Esophagus (tissue), 2 donors: Measurements from ENCODE around the gene PTPRU. TPM values are rescaled to one million over a fixed set of nuclear protein-coding genes. Genes with fewer than 3 reads are reported as not detected.
A peak's percentile ranks its signal among the peaks of the same experiment; 100 is the strongest.
"Not testable (repeated sequence)": the region's sequence is repeated elsewhere in the genome, so short reads cannot be mapped to it uniquely, and the experiment has no call there.

Source experiments
- H3K27ac ChIP-seq, 2 donors: one replicate each; pipeline ENCODE4 v1.5.1; 2013; ENCODE audit warnings: low read depth in 2 of 2, mild to moderate bottlenecking in 2 of 2, inconsistent platforms in 1 of 2, low read length in 1 of 2, moderate library complexity in 1 of 2
- H3K27me3 ChIP-seq, 2 donors: one replicate each; pipeline ENCODE4 v1.6.1; 2013; ENCODE audit warnings: low read length in 2 of 2, control low read depth in 1 of 2, mild to moderate bottlenecking in 1 of 2; ENCODE audit not compliant: insufficient read depth in 2 of 2, control insufficient read depth in 1 of 2
- H3K36me3 ChIP-seq, 2 donors: one replicate each; pipeline ENCODE4 v1.6.1; 2013; ENCODE audit warnings: low read length in 1 of 2; ENCODE audit not compliant: control insufficient read depth in 2 of 2, insufficient read depth in 2 of 2
- H3K4me1 ChIP-seq, 2 donors: one replicate each; pipeline ENCODE4 v1.6.1; 2013; ENCODE audit warnings: low read length in 1 of 2; ENCODE audit not compliant: control insufficient read depth in 2 of 2, insufficient read depth in 2 of 2
- H3K4me3 ChIP-seq, 2 donors: one replicate each; pipeline ENCODE4 v1.5.1; 2013; ENCODE audit warnings: low read length in 2 of 2, mild to moderate bottlenecking in 2 of 2, low read depth in 1 of 2, moderate library complexity in 1 of 2
- H3K9me3 ChIP-seq, 2 donors: one replicate each; pipeline ENCODE4 v1.6.1; 2013; ENCODE audit warnings: mild to moderate bottlenecking in 2 of 2, low read depth in 1 of 2, low read length in 1 of 2, moderate library complexity in 1 of 2; ENCODE audit not compliant: control insufficient read depth in 2 of 2, insufficient read depth in 1 of 2
- WGBS, 2 donors: extraction: QIAGEN DNeasy Blood & Tissue Kit; methylation state at CpG; one replicate each; pipeline ENCODE4 v1.1.7; 2013; 5-methylcytosine and 5-hydroxymethylcytosine counted together
- polyA plus RNA-seq, 2 donors: library from polyadenylated mRNA; stranded (reverse); fragments of 200-250 nt; gene quantifications; one replicate each; pipeline ENCODE4 v1.2.3, GENCODE V29; 2013
- donor health status: healthy with polysubstance abuse.
- donor health status: Bipolar disorder and iron deficiency.

PTPRU gene
- polyA plus RNA-seq, 2 donors, result 3.7 to 4.0 TPM

- no peaks in the 10 kb centered on the region for H3K4me1 ChIP-seq
- H3K36me3 ChIP-seq, result peaks cover 0 to 7% of the 10 kb centered on the region in 2 donors
- H3K9me3 ChIP-seq, result no peaks in the 10 kb centered on the region
- WGBS, 2 donors, result 72 to 98% methylated on average over 2 of the region's 2 CpGs
- H3K4me3 ChIP-seq, result no peak overlapping the region
- no peak overlapping the region for H3K27ac ChIP-seq
- no peaks in the 10 kb centered on the region for H3K27me3 ChIP-seq
Observed at GRCh38 chr1:29218223-29218622, 18.1 kb upstream of the PTPRU start.

- no peaks in the 10 kb centered on the region for H3K36me3 ChIP-seq
- H3K4me1 ChIP-seq, result no peaks in the 10 kb centered on the region
- H3K27me3 ChIP-seq, result no peaks in the 10 kb centered on the region
- 94% methylated on average over 3 of the region's 3 CpGs for WGBS, 2 donors
- H3K27ac ChIP-seq, result no peak overlapping the region
- H3K4me3 ChIP-seq, result no peak overlapping the region
- no peaks in the 10 kb centered on the region for H3K9me3 ChIP-seq
Observed at GRCh38 chr1:29221296-29221695, 15.0 kb upstream of the PTPRU start.

GRCh38 chr1:29222260-29222659, 14.1 kb upstream of the PTPRU start:
- not testable (repeated sequence) for H3K4me1 ChIP-seq, H3K4me3 ChIP-seq, H3K36me3 ChIP-seq, H3K27me3 ChIP-seq, H3K27ac ChIP-seq, H3K9me3 ChIP-seq
- WGBS, 2 donors, result 90 to 92% methylated on average over 6 of the region's 6 CpGs

GRCh38 chr1:29222686-29223085, 13.6 kb upstream of the PTPRU start:
- no peak overlapping the region for H3K27ac ChIP-seq
- H3K9me3 ChIP-seq, result no peaks in the 10 kb centered on the region
- H3K4me3 ChIP-seq, result no peak overlapping the region
- H3K27me3 ChIP-seq, result no peaks in the 10 kb centered on the region
- no peaks in the 10 kb centered on the region for H3K36me3 ChIP-seq
- WGBS, 2 donors, result 96 to 100% methylated on average over 1 of the region's 1 CpG
- no peaks in the 10 kb centered on the region for H3K4me1 ChIP-seq

- Histone ChIP-seq H3K4me1 (no peaks in the 10 kb centered on the region), H3K9me3 (no peaks in the 10 kb centered on the region), H3K36me3 (no peaks in the 10 kb centered on the region), H3K27me3 (no peaks in the 10 kb centered on the region), H3K4me3 (no peak overlapping the region), H3K27ac (no peak overlapping the region)
- 78 to 85% methylated on average over 6 of the region's 6 CpGs for WGBS, 2 donors
Observed at GRCh38 chr1:29223521-29223920, 12.8 kb upstream of the PTPRU start.

GRCh38 chr1:29224356-29224837, 11.9 kb upstream of the PTPRU start:
- 90 to 94% methylated on average over 5 of the region's 5 CpGs for WGBS, 2 donors
- no peak overlapping the region for H3K4me3 ChIP-seq
- no peaks in the 10 kb centered on the region for H3K9me3 ChIP-seq
- no peaks in the 10 kb centered on the region for H3K4me1 ChIP-seq
- H3K27ac ChIP-seq, result no peak overlapping the region
- H3K27me3 ChIP-seq, result no peaks in the 10 kb centered on the region
- H3K36me3 ChIP-seq, result no peaks in the 10 kb centered on the region

GRCh38 chr1:29225361-29225760, 11.0 kb upstream of the PTPRU start:
- 87 to 91% methylated on average over 4 of the region's 4 CpGs for WGBS, 2 donors
- no peak overlapping the region for H3K4me3 ChIP-seq
- no peak overlapping the region for H3K27ac ChIP-seq
- no peaks in the 10 kb centered on the region for H3K36me3 ChIP-seq
- H3K27me3 ChIP-seq, result no peaks in the 10 kb centered on the region
- H3K4me1 ChIP-seq, result no peaks in the 10 kb centered on the region
- H3K9me3 ChIP-seq, result no peaks in the 10 kb centered on the region

GRCh38 chr1:29227511-29227910, 8.8 kb upstream of the PTPRU start:
- Histone ChIP-seq H3K9me3 (no peaks in the 10 kb centered on the region), H3K27me3 (no peaks in the 10 kb centered on the region), H3K4me3 (no peak overlapping the region), H3K36me3 (no peaks in the 10 kb centered on the region), H3K4me1 (peaks cover 0 to 2% of the 10 kb centered on the region in 2 donors), H3K27ac (no peak overlapping the region)
- WGBS, 2 donors, result 86 to 89% methylated on average over 5 of the region's 5 CpGs

GRCh38 chr1:29230204-29230552, 6.1 kb upstream of the PTPRU start:
- Histone ChIP-seq H3K9me3 (no peaks in the 10 kb centered on the region), H3K27ac (peak overlapping the region in 1 of 2 donors; percentile 83), H3K36me3 (no peaks in the 10 kb centered on the region), H3K27me3 (no peaks in the 10 kb centered on the region), H3K4me3 (peak overlapping the region; percentile 72 to 83), H3K4me1 (peaks cover 0 to 2% of the 10 kb centered on the region in 2 donors)
- WGBS, 2 donors, result 9 to 11% methylated on average over 4 of the region's 4 CpGs

- Histone ChIP-seq H3K27me3 (no peaks in the 10 kb centered on the region), H3K4me3 (peak within 1 kb of the TSS; percentile 72 to 83), H3K9me3 (no peaks in the 10 kb centered on the region), H3K27ac (peak within 1 kb of the TSS; percentile 74 to 83), H3K36me3 (no peaks in the 10 kb centered on the region), H3K4me1 (peaks cover 0 to 2% of the 10 kb centered on the region in 2 donors)
- WGBS, 2 donors, result 2 to 3% methylated on average over 48 to 52 of the region's 52 CpGs
Observed at GRCh38 chr1:29230553-29231378, 5.6 kb upstream of the PTPRU start, which contains the start of gene MECR. MECR (minus strand) TSS chr1:29230934; CDS start chr1:29230906, 28 bp downstream.
